GM23248 (cell line): ENCODE results near the gene LRMDA. TPM values are rescaled to one million over a fixed set of nuclear protein-coding genes. Genes with fewer than 3 reads are reported as not detected.

Source experiments
- DNase-seq: peaks from one replicate; pipeline ENCODE4 v3.0.0-alpha.2; 2015
- H2AFZ ChIP-seq: fragments of 200-600 bp; sonication (generic); 2 replicates; pipeline ENCODE4 v1.6.1; 2016; ENCODE audit warnings: antibody characterized with exemption
- H3F3A ChIP-seq: fragments of 200-600 bp; sonication (generic); 2 replicates; pipeline ENCODE4 v1.6.1; 2016; ENCODE audit warnings: mild to moderate bottlenecking, antibody characterized with exemption, mixed run types; ENCODE audit not compliant: insufficient read depth
- H3K27ac ChIP-seq: fragments of 200-600 bp; sonication (generic); 2 replicates; pipeline ENCODE4 v1.5.1; 2016; ENCODE audit warnings: mild to moderate bottlenecking
- H3K27me3 ChIP-seq: fragments of 200-600 bp; sonication (generic); replicated peaks from 2 replicates; pipeline ENCODE4 v1.6.1; 2016; ENCODE audit warnings: mild to moderate bottlenecking; ENCODE audit not compliant: insufficient read depth
- H3K36me3 ChIP-seq: fragments of 200-600 bp; sonication (generic); 2 replicates; pipeline ENCODE4 v1.6.1; 2016; ENCODE audit warnings: low read depth, mild to moderate bottlenecking
- H3K4me1 ChIP-seq: fragments of 200-600 bp; sonication (generic); 2 replicates; pipeline ENCODE4 v1.6.1; 2016; ENCODE audit warnings: mild to moderate bottlenecking; ENCODE audit not compliant: insufficient read depth
- H3K4me2 ChIP-seq: fragments of 200-600 bp; sonication (generic); one replicate; pipeline ENCODE4 v1.6.1; 2016; ENCODE audit warnings: mild to moderate bottlenecking; ENCODE audit not compliant: unreplicated experiment
- H3K4me3 ChIP-seq: fragments of 200-600 bp; sonication (generic); 2 replicates; pipeline ENCODE4 v1.5.1; 2016; ENCODE audit warnings: mild to moderate bottlenecking
- H3K79me2 ChIP-seq: fragments of 200-600 bp; sonication (generic); 2 replicates; pipeline ENCODE4 v1.6.1; 2016; ENCODE audit warnings: mild to moderate bottlenecking; ENCODE audit not compliant: insufficient read depth
- H3K9ac ChIP-seq: fragments of 200-600 bp; sonication (generic); 2 replicates; pipeline ENCODE4 v1.6.1; 2016; ENCODE audit warnings: mild to moderate bottlenecking
- H3K9me2 ChIP-seq: fragments of 200-600 bp; sonication (generic); 2 replicates; pipeline ENCODE4 v1.6.1; 2016; ENCODE audit warnings: mixed run types, mild to moderate bottlenecking, moderate library complexity; ENCODE audit not compliant: insufficient read depth
- H3K9me3 ChIP-seq: fragments of 200-600 bp; sonication (generic); one replicate; pipeline ENCODE4 v1.6.1; 2017; ENCODE audit warnings: low read depth
- H4K20me1 ChIP-seq: fragments of 200-600 bp; sonication (generic); 2 replicates; pipeline ENCODE4 v1.6.0; 2016; ENCODE audit not compliant: insufficient read depth
- EZH2 ChIP-seq: fragments of 200-600 bp; sonication (generic); IDR thresholded peaks from 2 replicates; pipeline ENCODE4 v1.6.1; 2018; ENCODE audit warnings: antibody characterized with exemption, mild to moderate bottlenecking; ENCODE audit not compliant: insufficient read depth, poor library complexity, severe bottlenecking
- EZH2phosphoT487 ChIP-seq: fragments of 200-600 bp; sonication (generic); IDR thresholded peaks from 2 replicates; pipeline ENCODE4 v1.6.1; 2018; ENCODE audit warnings: antibody characterized with exemption, moderate library complexity, mild to moderate bottlenecking, low read depth; ENCODE audit not compliant: insufficient read depth
- WGBS, 2 experiments: methylation state at CpG; one replicate each; pipeline ENCODE4 v1.1.6; 2015 to 2017; ENCODE audit warnings: low lambda C conversion rate in 2 of 2, low coverage in 1 of 2; ENCODE audit errors: missing lambda C conversion rate in 2 of 2; 5-methylcytosine and 5-hydroxymethylcytosine counted together
- in situ Hi-C: fragments of 300-500 bp; cut with MboI; formaldehyde crosslinking; loops from 2 replicates; pipeline ENCODE4 v1.15.0; 2020
- polyA plus RNA-seq: library from polyadenylated mRNA; unstranded; fragments of >200 nt; fragmentation: Nextera tagmentation; extraction: Ambion mirVana; gene quantifications from 2 replicates; pipeline ENCODE4 v1.2.1, GENCODE V29; 2016
- total RNA-seq: library from RNA; depleted of rRNA; stranded (reverse); fragments of >200 nt; shearing (Covaris generic); gene quantifications from 2 replicates; pipeline ENCODE4 v1.2.3, GENCODE V29; 2014

LRMDA gene
- total and polyA plus RNA-seq, 2 experiments from 2014 or later, result 2.6 TPM; not detected in 1

GRCh38 chr10:75664968-75665367 lies 233.5 kb downstream of the LRMDA start:
- H3F3A ChIP-seq, result no peaks in the 10 kb centered on the region
- no peaks in the 10 kb centered on the region for H3K79me2 ChIP-seq
- H3K9me3 ChIP-seq, result no peaks in the 10 kb centered on the region
- H3K9me2 ChIP-seq, result no peaks in the 10 kb centered on the region
- no peak overlapping the region for H3K4me2 ChIP-seq
- no peak overlapping the region for H3K4me3 ChIP-seq
- no peaks in the 10 kb centered on the region for H3K36me3 ChIP-seq
- peaks cover 9% of the 10 kb centered on the region for H3K4me1 ChIP-seq
- no peak overlapping the region for H2AFZ ChIP-seq
- peaks cover 11% of the 10 kb centered on the region for H3K27me3 ChIP-seq
- TF ChIP-seq EZH2, result no peak
- no peak for TF ChIP-seq EZH2phosphoT487
- WGBS, 2 experiments, result 92 to 97% methylated on average over 3 of the region's 3 CpGs
- H3K27ac ChIP-seq, result no peak overlapping the region
- no peak overlapping the region for H3K9ac ChIP-seq
- no peak for DNase-seq
- in situ Hi-C loops, result no loop called here
- H4K20me1 ChIP-seq, result no peaks in the 10 kb centered on the region

- Histone ChIP-seq H3F3A (no peaks in the 10 kb centered on the region), H3K4me1 (peaks cover 9% of the 10 kb centered on the region)
- in situ Hi-C loops, result no loop called here
These were observed 234.3 kb downstream of the LRMDA start for GRCh38 chr10:75665707-75666106.

GRCh38 chr10:75672111-75672671 lies 240.8 kb downstream of the LRMDA start:
- Histone ChIP-seq H3K9ac (no peak overlapping the region), H3K9me3 (no peaks in the 10 kb centered on the region), H3K36me3 (no peaks in the 10 kb centered on the region), H3K79me2 (no peaks in the 10 kb centered on the region), H3K27me3 (peaks cover 14% of the 10 kb centered on the region), H3F3A (no peaks in the 10 kb centered on the region), H3K27ac (no peak overlapping the region), H3K4me2 (no peak overlapping the region), H4K20me1 (no peaks in the 10 kb centered on the region), H3K9me2 (no peaks in the 10 kb centered on the region), H2AFZ (no peak overlapping the region), H3K4me1 (no peaks in the 10 kb centered on the region), H3K4me3 (no peak overlapping the region)
- no peak for DNase-seq
- TF ChIP-seq EZH2 (no peak), EZH2phosphoT487 (no peak)
- WGBS, 2 experiments, result 90 to 98% methylated on average over 3 to 4 of the region's 4 CpGs
- in situ Hi-C loops, result no loop called here

More at GRCh38 chr10:75665707-75666106, 234.3 kb downstream of the LRMDA start:
- no peak for DNase-seq
- Histone ChIP-seq H3K27ac (no peak overlapping the region), H3K4me2 (no peak overlapping the region), H3K36me3 (no peaks in the 10 kb centered on the region), H3K9ac (no peak overlapping the region), H3K9me3 (no peaks in the 10 kb centered on the region), H3K27me3 (peaks cover 5% of the 10 kb centered on the region; the same call in 1 of the 2 replicates), H3K9me2 (no peaks in the 10 kb centered on the region), H2AFZ (no peak overlapping the region), H3K4me3 (no peak overlapping the region), H3K79me2 (no peaks in the 10 kb centered on the region), H4K20me1 (no peaks in the 10 kb centered on the region)
- TF ChIP-seq EZH2phosphoT487 (no peak), EZH2 (no peak)

GRCh38 chr10:75672842-75673241 lies 241.4 kb downstream of the LRMDA start:
- Histone ChIP-seq H3K27ac (no peak overlapping the region), H3K4me2 (no peak overlapping the region), H3K79me2 (no peaks in the 10 kb centered on the region), H3F3A (no peaks in the 10 kb centered on the region), H3K9me3 (no peaks in the 10 kb centered on the region), H3K27me3 (peaks cover 17% of the 10 kb centered on the region), H3K9me2 (no peaks in the 10 kb centered on the region), H3K36me3 (no peaks in the 10 kb centered on the region), H3K4me1 (no peaks in the 10 kb centered on the region), H4K20me1 (no peaks in the 10 kb centered on the region), H3K9ac (no peak overlapping the region), H2AFZ (no peak overlapping the region), H3K4me3 (no peak overlapping the region)
- in situ Hi-C loops, result no loop called here
- TF ChIP-seq EZH2 (no peak), EZH2phosphoT487 (no peak)
- WGBS, 2 experiments, result 92 to 96% methylated on average over 4 of the region's 4 CpGs
- no peak for DNase-seq

- H3K4me2 ChIP-seq, result no peak overlapping the region
- H3K36me3 ChIP-seq, result no peaks in the 10 kb centered on the region
- no peaks in the 10 kb centered on the region for H3F3A ChIP-seq
- H3K9ac ChIP-seq, result no peak overlapping the region
- H3K27me3 ChIP-seq, result peaks cover 21% of the 10 kb centered on the region
- H3K9me3 ChIP-seq, result no peaks in the 10 kb centered on the region
- no peaks in the 10 kb centered on the region for H4K20me1 ChIP-seq
- no peak for DNase-seq
- H2AFZ ChIP-seq, result no peak overlapping the region
- no peaks in the 10 kb centered on the region for H3K79me2 ChIP-seq
- no peak overlapping the region for H3K4me3 ChIP-seq
- in situ Hi-C loops, result no loop called here
- peaks cover 10% of the 10 kb centered on the region for H3K4me1 ChIP-seq
- no peaks in the 10 kb centered on the region for H3K9me2 ChIP-seq
- WGBS, 2 experiments, result 45 to 52% methylated on average over 3 of the region's 3 CpGs
- no peak overlapping the region for H3K27ac ChIP-seq
- TF ChIP-seq EZH2phosphoT487 (no peak), EZH2 (no peak)
These were observed 246.1 kb downstream of the LRMDA start for GRCh38 chr10:75677541-75677940.
